HG03280 (cell line): ENCODE measurements around the gene TENT5D.
"Not testable (repeated sequence)": the region's sequence is repeated elsewhere in the genome, so short reads cannot be mapped to it uniquely, and the experiment has no call there.

Experiments
- ATAC-seq: cut with Tn5 transposase; IDR thresholded peaks from one replicate; pipeline ENCODE4 v1.9.1; 2021; ENCODE audit warnings: mild to moderate bottlenecking, moderate library complexity; ENCODE audit not compliant: unreplicated experiment

Gene TENT5D

DNA sequence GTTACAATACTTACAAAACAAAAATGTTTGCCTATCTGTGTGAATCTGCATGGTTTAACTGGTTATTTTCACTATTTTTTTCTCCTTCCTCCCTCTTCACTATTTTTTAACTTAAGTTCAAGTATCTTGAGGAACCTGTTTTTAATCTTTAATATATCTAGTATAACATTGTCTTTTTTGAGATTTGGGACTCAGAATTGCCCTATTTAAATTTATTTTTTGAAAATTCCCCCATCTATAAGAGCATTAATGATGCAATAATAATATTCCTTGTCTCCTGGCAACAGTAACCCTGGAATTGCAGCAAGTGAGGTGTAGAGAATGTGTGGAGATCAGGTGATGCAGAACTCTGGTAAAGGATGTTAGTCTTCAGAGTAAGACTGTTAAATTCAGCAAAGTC lies at the start of gene TENT5D:
Gene TENT5D, plus strand, starts transcription at position 301 of the 400 bp plus-strand sequence. CDS start 22,093 bp downstream, outside the sequence.
- ATAC-seq, result no peak

DNA sequence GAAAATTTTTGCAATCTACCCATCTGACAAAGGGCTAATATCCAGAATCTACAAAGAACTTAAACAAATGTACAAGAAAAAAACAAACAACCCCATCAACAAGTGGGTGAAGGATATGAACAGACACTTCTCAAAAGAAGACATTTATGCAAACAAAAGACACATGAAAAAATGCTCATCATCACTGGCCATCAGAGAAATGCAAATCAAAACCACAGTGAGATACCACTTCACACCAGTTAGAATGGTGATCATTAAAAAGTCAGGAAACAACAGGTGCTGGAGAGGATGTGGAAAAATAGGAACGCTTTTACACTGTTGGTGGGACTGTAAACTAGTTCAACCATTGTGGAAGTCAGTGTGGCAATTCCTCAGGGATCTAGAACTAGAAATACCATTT lies 34.6 kb upstream of the TENT5D start:
- ATAC-seq, result not testable (repeated sequence)

DNA sequence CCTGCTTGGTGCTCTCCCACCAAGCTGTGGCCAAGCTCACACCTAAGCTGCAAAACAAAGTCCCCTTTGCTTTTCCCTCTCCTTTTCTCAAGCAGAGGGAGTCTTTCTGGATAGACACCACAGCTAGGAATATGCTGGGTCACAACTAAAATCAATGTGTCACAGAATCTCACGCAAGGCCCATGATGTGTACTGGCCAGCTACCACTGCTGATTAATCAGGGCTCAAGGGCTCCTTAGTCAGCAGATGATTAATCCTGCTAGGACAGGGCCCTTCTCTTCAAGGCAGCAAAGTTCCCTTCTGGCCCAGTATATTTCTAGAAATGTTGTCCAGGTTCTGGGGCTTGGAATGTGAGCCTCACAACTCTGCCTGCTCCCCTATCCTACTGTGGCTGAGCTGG lies 32.0 kb upstream of the TENT5D start:
- no peak for ATAC-seq

DNA sequence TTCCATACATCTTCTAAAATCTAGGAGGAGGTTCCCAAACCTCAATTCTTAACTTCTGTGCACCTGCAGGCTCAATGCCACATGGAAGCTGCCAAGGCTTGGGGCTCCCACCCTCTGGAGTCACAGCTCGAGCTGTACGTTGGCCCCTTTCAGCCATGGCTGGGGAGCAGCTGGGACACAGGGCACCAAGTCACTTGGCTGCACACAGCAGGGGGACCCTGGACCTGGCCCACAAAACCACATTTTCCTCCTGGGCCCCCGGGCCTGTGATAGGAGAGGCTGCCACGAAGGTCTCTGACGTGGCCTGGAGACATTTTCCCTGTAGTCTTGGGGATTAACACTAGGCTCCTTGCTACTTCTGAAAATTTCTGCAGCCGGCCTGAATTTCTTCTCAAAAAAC lies 8.2 kb upstream of the TENT5D start:
- ATAC-seq, result no peak

DNA sequence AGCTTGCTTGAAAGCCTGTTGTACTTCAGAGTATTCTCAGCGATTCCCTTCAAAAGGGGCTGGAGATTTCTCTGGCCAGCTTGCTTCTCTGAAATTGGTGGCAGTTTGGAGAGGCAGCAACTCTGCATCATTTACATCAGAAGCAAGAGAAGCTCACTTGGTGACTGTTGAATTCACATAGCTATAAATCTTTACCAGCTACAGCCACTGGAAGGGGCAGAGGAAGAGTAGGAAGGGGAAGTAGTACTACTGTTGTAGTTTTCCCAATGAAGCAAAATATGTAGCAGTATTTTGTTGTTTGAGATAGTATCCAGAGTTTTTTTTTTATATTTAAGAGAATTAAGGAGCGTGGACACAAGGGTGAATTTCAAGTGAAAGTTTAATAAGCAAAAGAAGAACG lies 2.8 kb downstream of the TENT5D start:
- ATAC-seq, result no peak

DNA sequence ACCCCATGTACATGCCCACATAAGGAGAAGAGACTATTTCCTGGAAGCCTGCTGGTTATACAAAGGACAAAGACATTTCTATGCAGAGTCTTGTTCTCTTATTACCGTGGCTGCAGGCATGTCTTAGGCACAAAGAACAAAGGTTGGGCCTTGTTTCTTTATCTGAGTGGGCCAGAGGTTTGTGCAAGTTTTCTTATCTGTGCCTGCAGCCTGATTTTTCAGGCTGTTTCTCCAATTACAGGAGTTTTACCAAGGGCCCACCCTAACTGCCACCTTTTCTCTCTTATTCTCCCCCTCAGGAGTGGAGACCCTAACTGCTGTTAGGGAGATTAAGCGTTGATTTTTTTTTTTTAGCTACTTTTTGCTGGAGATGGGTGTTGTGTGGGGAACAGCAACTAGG lies 3.5 kb downstream of the TENT5D start:
- ATAC-seq, result no peak

DNA sequence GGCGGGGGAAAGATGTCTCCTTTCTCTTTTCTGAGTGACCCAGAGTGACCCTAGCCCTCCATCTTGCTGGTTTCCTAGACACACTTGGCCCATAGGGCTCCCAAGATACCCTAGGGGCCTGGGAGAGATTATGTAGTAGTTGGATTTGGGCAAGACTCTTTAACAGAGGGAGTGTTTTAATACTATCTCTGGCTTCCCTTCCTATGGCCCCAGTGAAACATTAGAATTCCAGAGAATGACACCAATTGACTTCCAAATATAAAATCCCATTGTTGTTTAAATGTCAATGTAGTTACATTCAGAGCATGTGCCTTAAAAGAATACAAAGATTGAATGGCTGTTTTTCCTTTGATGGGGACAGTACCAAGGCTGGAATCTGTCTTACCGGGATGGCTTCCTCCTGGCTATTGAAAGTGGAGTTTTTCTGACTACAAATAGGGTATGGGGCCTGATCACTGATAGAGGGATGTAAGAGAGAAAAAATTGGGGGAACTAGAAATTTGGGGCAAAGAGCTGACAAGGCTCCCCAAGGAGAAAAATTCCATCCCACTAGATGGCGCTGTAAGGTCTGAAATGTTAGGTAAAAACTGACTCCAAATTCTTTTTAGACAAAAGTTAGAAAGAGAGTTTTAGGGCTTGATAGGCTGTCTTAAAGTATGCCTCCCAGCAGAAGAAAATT lies 10.7 kb downstream of the TENT5D start:
- no peak for ATAC-seq

DNA sequence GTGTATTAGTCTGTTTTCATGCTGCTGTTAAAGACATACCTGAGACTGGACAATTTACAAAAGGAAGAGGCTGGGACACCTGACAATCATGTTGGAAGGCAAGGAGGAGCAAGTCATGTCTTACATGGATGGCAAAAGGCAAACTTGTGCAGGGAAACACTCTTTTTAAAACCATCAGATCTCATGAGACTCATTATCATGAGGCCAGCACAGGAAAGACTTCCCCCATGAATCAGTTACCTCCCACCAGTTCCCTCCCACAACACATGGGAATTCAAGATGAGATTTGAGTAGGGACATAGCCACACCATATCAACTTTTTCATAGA lies 11.2 kb downstream of the TENT5D start:
- ATAC-seq, result no peak

DNA sequence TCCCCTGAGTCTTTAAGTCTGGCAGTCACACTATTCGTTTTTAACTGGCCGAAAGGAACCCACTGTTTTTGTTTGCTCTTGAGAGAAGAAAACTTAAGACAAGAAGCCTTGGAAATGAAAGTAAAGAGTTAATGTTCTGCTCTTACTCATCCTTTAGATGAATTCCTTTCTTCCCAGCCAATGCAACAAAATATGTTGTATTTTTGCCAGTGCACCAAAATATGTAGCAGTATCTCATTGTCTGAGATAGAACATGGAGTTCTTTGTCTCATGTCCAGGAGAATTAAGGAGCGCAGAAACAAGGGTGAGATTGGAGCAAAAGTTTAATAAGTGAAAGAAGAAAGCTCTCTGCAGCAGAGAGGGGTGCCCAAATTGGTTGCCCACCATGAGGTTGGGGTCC lies 12.2 kb downstream of the TENT5D start:
- no peak for ATAC-seq

DNA sequence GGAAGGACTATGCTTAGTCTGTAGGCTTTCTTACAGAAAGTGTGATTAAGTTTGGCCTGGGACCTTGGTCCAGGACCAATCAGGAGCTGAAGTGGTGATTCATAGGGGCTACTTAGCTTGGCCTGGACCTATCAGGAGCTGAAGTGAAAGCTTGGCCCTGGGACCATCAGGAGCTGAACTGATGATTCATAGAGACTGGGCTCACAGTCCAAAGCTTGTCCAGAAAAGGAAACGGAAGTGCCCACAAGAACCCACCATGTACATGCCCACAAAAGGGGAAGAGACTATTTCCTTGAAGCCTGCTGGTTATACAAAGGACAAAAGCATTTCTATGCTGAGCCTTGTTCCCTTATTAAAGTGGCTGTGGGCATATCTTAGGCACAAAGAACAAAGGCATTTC lies 12.6 kb downstream of the TENT5D start:
- no peak for ATAC-seq

DNA sequence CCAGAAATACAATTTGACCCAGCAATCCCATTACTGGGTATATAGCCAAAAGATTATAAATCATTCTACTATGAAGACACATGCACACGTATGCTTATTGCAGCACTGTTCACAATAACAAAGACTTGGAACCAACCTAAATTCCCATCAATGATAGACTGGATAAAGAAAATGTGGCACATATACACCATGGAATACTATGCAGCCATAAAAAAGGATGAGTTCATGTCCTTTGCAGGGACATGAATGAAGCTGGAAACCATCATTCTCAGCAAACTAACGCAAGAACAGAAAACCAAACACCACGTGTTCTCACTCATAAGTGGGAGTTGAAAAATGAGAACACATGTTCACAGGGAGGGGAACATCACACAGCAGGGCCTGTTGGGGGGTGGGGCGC lies 47.9 kb downstream of the TENT5D start:
- not testable (repeated sequence) for ATAC-seq

DNA sequence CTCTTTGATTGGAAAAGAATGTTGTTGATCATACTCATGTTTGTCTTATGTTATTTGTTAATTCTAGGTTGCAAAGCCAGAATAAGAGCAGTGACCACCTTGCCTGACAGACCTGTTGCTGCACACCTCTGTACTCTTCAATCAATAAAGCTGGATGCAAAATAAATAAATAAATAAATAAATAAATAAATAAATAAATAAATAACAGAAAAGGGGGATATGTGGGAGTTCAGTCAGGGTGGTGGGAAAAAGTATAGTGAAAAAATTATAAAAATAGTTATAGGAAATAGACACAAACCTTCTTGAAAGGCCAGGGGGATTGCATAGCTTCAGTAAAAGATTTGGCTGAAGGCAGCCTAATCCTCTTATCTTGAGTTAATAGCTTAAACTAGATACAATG lies 51.3 kb downstream of the TENT5D start:
- ATAC-seq, result no peak

DNA sequence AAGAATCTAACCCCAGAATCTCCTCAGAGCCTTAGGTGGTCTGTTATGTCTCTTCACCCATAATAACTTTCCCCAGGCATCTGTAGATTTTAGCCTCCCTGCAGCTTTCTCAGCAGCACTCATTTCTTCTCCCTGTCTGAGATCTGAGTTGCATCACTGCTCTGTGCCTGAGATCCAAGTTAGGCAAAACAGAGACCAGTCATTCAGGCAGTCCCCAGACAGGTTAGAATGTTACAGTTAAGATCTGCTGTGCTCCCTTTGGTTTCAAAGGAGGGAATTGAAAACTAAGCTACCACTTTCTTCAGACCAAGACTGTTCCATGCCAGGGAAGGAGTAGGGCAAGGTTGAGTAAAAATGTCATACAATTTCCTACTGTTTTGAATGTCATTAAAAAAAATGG lies 65.3 kb downstream of the TENT5D start:
- no peak for ATAC-seq

DNA sequence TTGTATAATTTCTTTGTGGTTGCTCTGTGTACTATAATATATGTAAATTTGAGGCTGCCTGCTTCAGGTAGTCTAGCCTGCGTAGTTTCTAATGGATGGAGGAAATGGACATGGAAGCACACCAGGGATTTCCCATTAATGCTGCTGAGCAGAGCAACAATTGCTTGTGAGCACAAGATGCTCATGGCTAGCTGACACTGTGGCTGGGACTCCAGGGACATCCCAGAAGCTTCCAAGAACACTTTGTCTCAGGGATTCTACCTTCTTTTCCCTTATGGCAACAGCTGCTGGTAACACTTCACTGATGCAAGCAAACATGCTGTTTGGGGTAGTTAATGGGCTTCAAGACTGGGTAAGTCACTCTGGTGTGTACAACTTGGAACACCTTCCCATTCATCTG lies 66.1 kb downstream of the TENT5D start:
- no peak for ATAC-seq

DNA sequence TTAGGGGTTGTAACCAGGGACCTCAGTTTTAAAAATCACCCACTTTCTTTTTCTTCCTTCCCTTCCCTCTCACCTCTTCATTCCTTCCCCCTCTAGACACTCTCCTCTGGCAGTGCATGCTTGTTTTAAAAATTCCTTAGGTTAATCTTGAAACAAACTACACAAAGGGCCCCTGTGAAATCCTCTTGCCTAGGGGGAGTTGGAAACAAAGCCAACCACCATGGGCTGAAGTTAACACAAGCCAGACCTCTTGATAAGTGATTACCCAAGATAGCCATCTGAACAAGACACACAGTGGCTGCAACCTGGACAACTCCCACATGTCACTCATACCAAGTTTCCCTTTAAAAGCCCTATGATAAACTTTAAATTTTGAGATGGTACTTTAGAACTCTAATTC lies 68.9 kb downstream of the TENT5D start:
- no peak for ATAC-seq
